Measurements from ENCODE around the gene ABCC9. TPM values are rescaled to one million over a fixed set of nuclear protein-coding genes. Genes with fewer than 3 reads are reported as not detected.

ABCC9 gene
- total RNA-seq, 3 donors from 2014 or later (not counting 1 experiment from before 2014, with no cell fraction given): 0.02 to 0.05 TPM; not detected in 1

DNA sequence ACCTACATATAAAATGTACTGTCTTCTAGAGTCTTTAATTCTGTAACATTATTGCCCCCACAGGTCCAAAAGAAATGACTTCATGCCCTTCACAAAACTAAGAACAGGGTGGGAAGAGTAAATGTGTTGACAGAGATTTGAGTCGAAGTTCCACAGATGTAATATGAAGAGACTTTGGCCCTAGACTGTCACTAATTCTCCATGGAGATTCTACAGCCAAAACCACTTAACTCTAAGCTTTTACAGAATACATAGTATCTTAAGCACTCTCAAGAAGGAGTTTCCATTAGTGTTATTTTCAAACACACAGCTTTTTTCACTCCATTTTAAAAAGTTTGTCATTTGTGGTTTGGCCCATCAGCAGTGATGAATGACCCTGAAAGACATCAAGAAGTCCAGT lies 56.3 kb downstream of the ABCC9 start:
- no peak overlapping the region for H3K4me3 Mint-ChIP-seq
- TF ChIP-seq, protein P1, sequence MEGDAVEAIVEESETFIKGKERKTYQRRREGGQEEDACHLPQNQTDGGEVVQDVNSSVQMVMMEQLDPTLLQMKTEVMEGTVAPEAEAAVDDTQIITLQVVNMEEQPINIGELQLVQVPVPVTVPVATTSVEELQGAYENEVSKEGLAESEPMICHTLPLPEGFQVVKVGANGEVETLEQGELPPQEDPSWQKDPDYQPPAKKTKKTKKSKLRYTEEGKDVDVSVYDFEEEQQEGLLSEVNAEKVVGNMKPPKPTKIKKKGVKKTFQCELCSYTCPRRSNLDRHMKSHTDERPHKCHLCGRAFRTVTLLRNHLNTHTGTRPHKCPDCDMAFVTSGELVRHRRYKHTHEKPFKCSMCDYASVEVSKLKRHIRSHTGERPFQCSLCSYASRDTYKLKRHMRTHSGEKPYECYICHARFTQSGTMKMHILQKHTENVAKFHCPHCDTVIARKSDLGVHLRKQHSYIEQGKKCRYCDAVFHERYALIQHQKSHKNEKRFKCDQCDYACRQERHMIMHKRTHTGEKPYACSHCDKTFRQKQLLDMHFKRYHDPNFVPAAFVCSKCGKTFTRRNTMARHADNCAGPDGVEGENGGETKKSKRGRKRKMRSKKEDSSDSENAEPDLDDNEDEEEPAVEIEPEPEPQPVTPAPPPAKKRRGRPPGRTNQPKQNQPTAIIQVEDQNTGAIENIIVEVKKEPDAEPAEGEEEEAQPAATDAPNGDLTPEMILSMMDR (IDR thresholded peaks at IDR 0.05): no peak
- no peaks in the 10 kb centered on the region for H3K36me3 Mint-ChIP-seq
- Histone ChIP-seq H3K27me3 (ENCODE audit: control insufficient read depth, insufficient read depth, low read length) (no peaks in the 10 kb centered on the region), H3K36me3 (ENCODE audit: control insufficient read depth, insufficient read depth, low read length) (no peaks in the 10 kb centered on the region), H3K27ac (ENCODE audit: low read length) (no peak overlapping the region), H3K9me3 (ENCODE audit: control insufficient read depth, insufficient read depth, low read length) (no peaks in the 10 kb centered on the region), H3K4me1 (ENCODE audit: control insufficient read depth, insufficient read depth, low read length) (no peaks in the 10 kb centered on the region), H3K4me3 (ENCODE audit: low read length) (no peak overlapping the region)
- no peak overlapping the region for H3K27ac Mint-ChIP-seq
- intact Hi-C loops (cut with micrococcal nuclease): no loop called here
- peaks cover 8 to 10% of the 10 kb centered on the region in 2 donors for H3K9me3 Mint-ChIP-seq
- ATAC-seq: no peak
- no peak for DNase-seq
- no peaks in the 10 kb centered on the region for H3K27me3 Mint-ChIP-seq (ENCODE audit: low read depth in 2 of 2)
- WGBS (ENCODE audit: insufficient coverage): no CpG with 5 or more reads among the region's 1 CpG
- H3K4me1 Mint-ChIP-seq: no peaks in the 10 kb centered on the region

DNA sequence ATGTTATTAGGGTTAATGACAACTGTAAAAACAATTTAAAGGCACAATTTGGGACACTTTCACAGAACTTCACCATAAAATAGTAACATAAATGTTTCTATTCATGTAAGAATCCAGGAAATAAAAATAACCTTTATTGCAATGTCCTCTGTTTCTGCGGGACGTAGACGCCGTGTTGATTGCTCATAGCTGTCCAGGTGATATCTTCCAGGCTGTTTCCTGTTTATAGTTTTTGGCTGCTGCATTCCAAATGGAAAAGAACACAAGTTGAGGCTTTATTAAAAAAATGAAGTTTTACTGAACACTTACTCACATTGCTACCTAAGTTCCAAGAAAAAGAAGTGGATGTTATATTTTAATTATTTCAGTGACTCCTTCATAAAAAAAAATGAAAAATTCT lies 58.6 kb downstream of the ABCC9 start:
- TF ChIP-seq, protein P1 (IDR thresholded peaks at IDR 0.05): no peak
- H3K4me3 ChIP-seq (ENCODE audit: low read length): no peak overlapping the region
- no peak for DNase-seq
- Mint-ChIP-seq H3K27me3 (ENCODE audit: low read depth in 2 of 2) (no peaks in the 10 kb centered on the region), H3K9me3 (peaks cover 15 to 17% of the 10 kb centered on the region in 2 donors), H3K4me1 (no peaks in the 10 kb centered on the region), H3K4me3 (no peak overlapping the region), H3K36me3 (no peaks in the 10 kb centered on the region), H3K27ac (no peak overlapping the region)
- no peak for ATAC-seq
- intact Hi-C loops (cut with micrococcal nuclease): no loop called here
- no peaks in the 10 kb centered on the region for H3K27me3 ChIP-seq (ENCODE audit: control insufficient read depth, insufficient read depth, low read length)
- no peaks in the 10 kb centered on the region for H3K4me1 ChIP-seq (ENCODE audit: control insufficient read depth, insufficient read depth, low read length)
- H3K27ac ChIP-seq (ENCODE audit: low read length): no peak overlapping the region
- WGBS (ENCODE audit: insufficient coverage): 100% methylated on average over 4 of the region's 4 CpGs
- H3K9me3 ChIP-seq (ENCODE audit: control insufficient read depth, insufficient read depth, low read length): no peaks in the 10 kb centered on the region
- H3K36me3 ChIP-seq (ENCODE audit: control insufficient read depth, insufficient read depth, low read length): no peaks in the 10 kb centered on the region

DNA sequence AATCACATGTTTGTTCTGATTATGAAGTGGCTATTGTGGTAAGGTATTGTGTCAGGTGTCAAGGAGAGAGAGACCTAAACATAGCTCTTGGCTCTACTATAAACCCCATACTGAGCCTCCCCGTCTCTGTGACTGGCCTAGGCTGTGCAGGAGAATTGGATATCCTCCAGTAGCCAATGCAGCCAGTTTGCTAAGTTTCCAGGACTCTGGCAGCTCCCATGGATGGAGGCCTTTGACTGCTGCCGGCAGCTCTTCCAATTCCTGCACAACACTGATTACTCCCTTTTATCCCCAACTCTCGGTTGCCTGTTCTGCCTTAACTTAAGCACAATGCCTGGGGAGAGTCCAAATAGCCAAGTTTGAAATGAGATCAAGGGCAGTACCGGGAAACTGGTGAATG lies 59.3 kb downstream of the ABCC9 start:
- H3K27me3 ChIP-seq (ENCODE audit: control insufficient read depth, insufficient read depth, low read length): no peaks in the 10 kb centered on the region
- no peak overlapping the region for H3K27ac ChIP-seq (ENCODE audit: low read length)
- H3K27ac Mint-ChIP-seq: no peak overlapping the region
- 67% methylated on average over 4 of the region's 4 CpGs for WGBS (ENCODE audit: insufficient coverage)
- H3K9me3 ChIP-seq (ENCODE audit: control insufficient read depth, insufficient read depth, low read length): no peaks in the 10 kb centered on the region
- H3K27me3 Mint-ChIP-seq (ENCODE audit: low read depth in 2 of 2): no peaks in the 10 kb centered on the region
- H3K4me1 ChIP-seq (ENCODE audit: control insufficient read depth, insufficient read depth, low read length): no peaks in the 10 kb centered on the region
- H3K36me3 Mint-ChIP-seq: no peaks in the 10 kb centered on the region
- H3K4me1 Mint-ChIP-seq: no peaks in the 10 kb centered on the region
- TF ChIP-seq, protein P1 (IDR thresholded peaks at IDR 0.05): no peak
- no peak for ATAC-seq
- H3K36me3 ChIP-seq (ENCODE audit: control insufficient read depth, insufficient read depth, low read length): no peaks in the 10 kb centered on the region
- DNase-seq: no peak
- intact Hi-C loops (cut with micrococcal nuclease): no loop called here
- H3K9me3 Mint-ChIP-seq: peaks cover 18 to 22% of the 10 kb centered on the region in 2 donors
- no peak overlapping the region for H3K4me3 ChIP-seq (ENCODE audit: low read length)
- no peak overlapping the region for H3K4me3 Mint-ChIP-seq

DNA sequence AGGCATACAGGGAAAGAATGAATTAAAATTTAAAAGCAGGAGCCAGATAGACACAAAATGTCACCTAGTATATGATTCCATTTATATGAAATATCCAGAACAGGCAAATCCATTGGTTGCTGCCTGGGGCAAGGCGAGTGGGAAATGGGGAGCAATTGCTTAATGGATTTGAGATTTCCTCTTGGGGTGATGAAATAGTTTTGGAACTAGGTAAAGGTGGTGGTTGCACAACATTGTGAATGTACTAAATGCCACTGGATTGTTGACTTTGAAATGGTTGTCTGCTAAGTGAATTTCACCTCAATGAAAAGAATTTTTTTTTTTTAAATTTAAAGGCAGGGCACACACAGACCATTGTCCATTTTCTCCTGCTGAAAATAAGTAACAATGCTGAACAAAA lies 61.9 kb downstream of the ABCC9 start:
- intact Hi-C loops (cut with micrococcal nuclease): no loop called here
- no peak overlapping the region for H3K27ac ChIP-seq (ENCODE audit: low read length)

More for the DNA sequence above, 61.9 kb downstream of the ABCC9 start:
- TF ChIP-seq, protein P1 (IDR thresholded peaks at IDR 0.05): no peak
- H3K4me1 Mint-ChIP-seq: no peaks in the 10 kb centered on the region
- ATAC-seq (no peak), DNase-seq (no peak)
- Histone ChIP-seq H3K4me3 (ENCODE audit: low read length) (no peak overlapping the region), H3K27me3 (ENCODE audit: control insufficient read depth, insufficient read depth, low read length) (no peaks in the 10 kb centered on the region), H3K36me3 (ENCODE audit: control insufficient read depth, insufficient read depth, low read length) (no peaks in the 10 kb centered on the region), H3K4me1 (ENCODE audit: control insufficient read depth, insufficient read depth, low read length) (no peaks in the 10 kb centered on the region), H3K9me3 (ENCODE audit: control insufficient read depth, insufficient read depth, low read length) (no peaks in the 10 kb centered on the region)
- no peaks in the 10 kb centered on the region for H3K36me3 Mint-ChIP-seq
- H3K27me3 Mint-ChIP-seq (ENCODE audit: low read depth in 2 of 2): no peaks in the 10 kb centered on the region
- 38% methylated on average over 1 of the region's 1 CpG for WGBS (ENCODE audit: insufficient coverage)
- peaks cover 12 to 15% of the 10 kb centered on the region in 2 donors for H3K9me3 Mint-ChIP-seq
- no peak overlapping the region for H3K27ac Mint-ChIP-seq
- H3K4me3 Mint-ChIP-seq: no peak overlapping the region

Data from natural killer cell (primary cell).